Skin epidermis (tissue), 12 donors: ENCODE data around the gene SNRNP200.
"Not testable (repeated sequence)": the region's sequence is repeated elsewhere in the genome, so short reads cannot be mapped to it uniquely, and the experiment has no call there.

Experiments used
- H3K27ac ChIP-seq, 21 experiments: fragments of 200-600 bp; sonication (generic) in 11 of 21; one replicate each; pipeline ENCODE4 v1.5.0; 2020; ENCODE audit warnings: mild to moderate bottlenecking in 3 of 21, inconsistent platforms in 2 of 21, moderate library complexity in 2 of 21
- H3K4me3 ChIP-seq, 7 experiments: fragments of 200-600 bp; sonication (generic) in 2 of 7; one replicate each; pipeline ENCODE4 v1.5.0; 2020; ENCODE audit warnings: inconsistent platforms in 2 of 7, mild to moderate bottlenecking in 2 of 7, moderate library complexity in 1 of 7

Gene SNRNP200

GRCh38 chr2:96301865-96302264 is 3.5 kb downstream of the SNRNP200 start:
- no peak overlapping the region for H3K4me3 ChIP-seq
- no peak overlapping the region for H3K27ac ChIP-seq

- H3K27ac ChIP-seq: no peak overlapping the region
- H3K4me3 ChIP-seq: no peak overlapping the region
Measured at GRCh38 chr2:96296925-96297324, 8.4 kb downstream of the SNRNP200 start.

GRCh38 chr2:96294271-96294670 is 11.1 kb downstream of the SNRNP200 start:
- not testable (repeated sequence) for H3K27ac ChIP-seq, H3K4me3 ChIP-seq

GRCh38 chr2:96291751-96292150 is 13.6 kb downstream of the SNRNP200 start:
- H3K4me3 ChIP-seq: no peak overlapping the region

GRCh38 chr2:96287273-96287856 is 18.0 kb downstream of the SNRNP200 start:
- Histone ChIP-seq H3K27ac (no peak overlapping the region), H3K4me3 (no peak overlapping the region)

More at GRCh38 chr2:96291751-96292150, 13.6 kb downstream of the SNRNP200 start:
- no peak overlapping the region for H3K27ac ChIP-seq

GRCh38 chr2:96276787-96277499 is 28.4 kb downstream of the SNRNP200 start:
- Histone ChIP-seq H3K4me3 (no peak overlapping the region), H3K27ac (no peak overlapping the region)

GRCh38 chr2:96274355-96275056 is 30.8 kb downstream of the SNRNP200 start:
- Histone ChIP-seq H3K4me3 (no peak overlapping the region), H3K27ac (no peak overlapping the region)

- H3K27ac ChIP-seq: no peak overlapping the region
- H3K4me3 ChIP-seq: no peak overlapping the region
Measured at GRCh38 chr2:96273763-96274162, 31.6 kb downstream of the SNRNP200 start.

- no peak overlapping the region for H3K4me3 ChIP-seq
- H3K27ac ChIP-seq: no peak overlapping the region
Measured at GRCh38 chr2:96271995-96272394, 33.4 kb downstream of the SNRNP200 start.

- Histone ChIP-seq H3K27ac (peak overlapping the region in 6 of 21 experiments; percentile 34 to 91 (median 87)), H3K4me3 (peak overlapping the region in 6 of 7 experiments; percentile 67 to 100 (median 96))
Measured at GRCh38 chr2:96267159-96267971, 38.0 kb downstream of the SNRNP200 start.

GRCh38 chr2:96265840-96266679 is 39.3 kb downstream of the SNRNP200 start, which contains the start of the genes CIAO1 and TMEM127:
Gene CIAO1, plus strand, starts transcription at chr2:96266225. Its CDS starts 126 bp downstream, at chr2:96266351.
Gene TMEM127, minus strand, starts transcription at chr2:96265997. Its CDS starts 616 bp downstream, at chr2:96265381.
- H3K27ac ChIP-seq: peak within 1 kb of the TSS; percentile 71 to 97 (median 91)
- peak within 1 kb of the TSS; percentile 67 to 100 (median 97) for H3K4me3 ChIP-seq

- H3K4me3 ChIP-seq: peak overlapping the region; percentile 67 to 100 (median 97)
Measured at GRCh38 chr2:96265349-96265839, 40.0 kb downstream of the SNRNP200 start.

GRCh38 chr2:96264656-96265348 is 40.5 kb downstream of the SNRNP200 start:
- Histone ChIP-seq H3K27ac (peak overlapping the region in 20 of 21 experiments; percentile 78 to 97 (median 92)), H3K4me3 (peak overlapping the region; percentile 67 to 100 (median 97))

More at GRCh38 chr2:96265349-96265839, 40.0 kb downstream of the SNRNP200 start:
- H3K27ac ChIP-seq: peak overlapping the region; percentile 71 to 97 (median 91)

GRCh38 chr2:96264086-96264485 is 41.3 kb downstream of the SNRNP200 start:
- peak overlapping the region in 5 of 7 experiments; percentile 67 to 100 (median 95) for H3K4me3 ChIP-seq
- H3K27ac ChIP-seq: peak overlapping the region in 9 of 21 experiments; percentile 78 to 97 (median 91)

GRCh38 chr2:96262306-96262705 is 43.0 kb downstream of the SNRNP200 start:
- H3K27ac ChIP-seq: no peak overlapping the region
- no peak overlapping the region for H3K4me3 ChIP-seq

- Histone ChIP-seq H3K27ac (peak overlapping the region in 18 of 21 experiments; percentile 46 to 88 (median 78)), H3K4me3 (no peak overlapping the region)
Measured at GRCh38 chr2:96261328-96262003, 43.9 kb downstream of the SNRNP200 start.
